ENCODE results near the gene RNF217. TPM values are rescaled to one million over a fixed set of nuclear protein-coding genes. Genes with fewer than 3 reads are reported as not detected.
A peak's percentile ranks its signal among the peaks of the same experiment; 100 is the strongest.
"Not testable (repeated sequence)": the region's sequence is repeated elsewhere in the genome, so short reads cannot be mapped to it uniquely, and the experiment has no call there.

The RNF217 gene
- total RNA-seq: 2.2 and 3.1 TPM in 2 replicates

GRCh38 chr6:124961777-124962638 lies at the start of gene RNF217:
RNF217 (plus strand) TSS chr6:124962437; CDS start chr6:124962545, 108 bp downstream.
- H3K36me3 Mint-ChIP-seq (ENCODE audit: low read depth): no peaks in the 10 kb centered on the region
- H3K4me1 Mint-ChIP-seq (ENCODE audit: low read depth): peaks cover 12% of the 10 kb centered on the region

GRCh38 chr6:124913056-124913455 lies 49.2 kb upstream of the RNF217 start:
- H3K27me3 Mint-ChIP-seq (ENCODE audit: low read depth): no peaks in the 10 kb centered on the region
- intact Hi-C loops (cut with micrococcal nuclease): no loop called here
- H3K9me3 Mint-ChIP-seq: no peaks in the 10 kb centered on the region

More at GRCh38 chr6:124961777-124962638, at the start of gene RNF217:
- intact Hi-C loops (cut with micrococcal nuclease): no loop called here
- Mint-ChIP-seq H3K27ac (no peak within 1 kb of the TSS), H3K9me3 (no peaks in the 10 kb centered on the region), H3K27me3 (ENCODE audit: low read depth) (peaks cover 53% of the 10 kb centered on the region), H3K4me3 (ENCODE audit: low read depth) (peak within 1 kb of the TSS; percentile 76)
- DNase-seq (ENCODE audit: low spot score): no peak

GRCh38 chr6:124917769-124918168 lies 44.5 kb upstream of the RNF217 start:
- H3K36me3 Mint-ChIP-seq (ENCODE audit: low read depth): no peaks in the 10 kb centered on the region
- H3K9me3 Mint-ChIP-seq: peaks cover 8% of the 10 kb centered on the region
- DNase-seq (ENCODE audit: low spot score): no peak
- no peak overlapping the region for H3K27ac Mint-ChIP-seq
- no peak overlapping the region for H3K4me3 Mint-ChIP-seq (ENCODE audit: low read depth)
- intact Hi-C loops (cut with micrococcal nuclease): no loop called here
- H3K4me1 Mint-ChIP-seq (ENCODE audit: low read depth): no peaks in the 10 kb centered on the region
- H3K27me3 Mint-ChIP-seq (ENCODE audit: low read depth): no peaks in the 10 kb centered on the region

More at GRCh38 chr6:124913056-124913455, 49.2 kb upstream of the RNF217 start:
- Mint-ChIP-seq H3K4me1 (ENCODE audit: low read depth) (no peaks in the 10 kb centered on the region), H3K4me3 (ENCODE audit: low read depth) (no peak overlapping the region), H3K27ac (no peak overlapping the region), H3K36me3 (ENCODE audit: low read depth) (no peaks in the 10 kb centered on the region)
- no peak for DNase-seq (ENCODE audit: low spot score)

GRCh38 chr6:124919703-124920102 lies 42.5 kb upstream of the RNF217 start:
- H3K9me3 Mint-ChIP-seq; DNase-seq (ENCODE audit: low spot score); H3K36me3 Mint-ChIP-seq (ENCODE audit: low read depth); H3K4me1 Mint-ChIP-seq (ENCODE audit: low read depth); intact Hi-C loops (cut with micrococcal nuclease); H3K27me3 Mint-ChIP-seq (ENCODE audit: low read depth); H3K4me3 Mint-ChIP-seq (ENCODE audit: low read depth); H3K27ac Mint-ChIP-seq: not testable (repeated sequence)

GRCh38 chr6:124924333-124924759 lies 37.9 kb upstream of the RNF217 start:
- Mint-ChIP-seq H3K36me3 (ENCODE audit: low read depth) (no peaks in the 10 kb centered on the region), H3K27ac (no peak overlapping the region), H3K4me1 (ENCODE audit: low read depth) (no peaks in the 10 kb centered on the region), H3K27me3 (ENCODE audit: low read depth) (no peaks in the 10 kb centered on the region), H3K4me3 (ENCODE audit: low read depth) (no peak overlapping the region), H3K9me3 (peaks cover 8% of the 10 kb centered on the region)
- no peak for DNase-seq (ENCODE audit: low spot score)
- intact Hi-C loops (cut with micrococcal nuclease): no loop called here

- no peak overlapping the region for H3K27ac Mint-ChIP-seq
- no peaks in the 10 kb centered on the region for H3K36me3 Mint-ChIP-seq (ENCODE audit: low read depth)
- no peaks in the 10 kb centered on the region for H3K4me1 Mint-ChIP-seq (ENCODE audit: low read depth)
- H3K27me3 Mint-ChIP-seq (ENCODE audit: low read depth): no peaks in the 10 kb centered on the region
- H3K9me3 Mint-ChIP-seq: peaks cover 4% of the 10 kb centered on the region
- H3K4me3 Mint-ChIP-seq (ENCODE audit: low read depth): no peak overlapping the region
- intact Hi-C loops (cut with micrococcal nuclease): no loop called here
- DNase-seq (ENCODE audit: low spot score): no peak
Measured at GRCh38 chr6:124926435-124926834, 35.8 kb upstream of the RNF217 start.

- intact Hi-C loops (cut with micrococcal nuclease): no loop called here
- no peak overlapping the region for H3K27ac Mint-ChIP-seq
- no peak overlapping the region for H3K4me3 Mint-ChIP-seq (ENCODE audit: low read depth)
- H3K4me1 Mint-ChIP-seq (ENCODE audit: low read depth): no peaks in the 10 kb centered on the region
- no peaks in the 10 kb centered on the region for H3K9me3 Mint-ChIP-seq
- no peaks in the 10 kb centered on the region for H3K36me3 Mint-ChIP-seq (ENCODE audit: low read depth)
- H3K27me3 Mint-ChIP-seq (ENCODE audit: low read depth): no peaks in the 10 kb centered on the region
- no peak for DNase-seq (ENCODE audit: low spot score)
Measured at GRCh38 chr6:124927806-124928205, 34.4 kb upstream of the RNF217 start.

GRCh38 chr6:124928851-124929250 lies 33.4 kb upstream of the RNF217 start:
- Mint-ChIP-seq H3K36me3 (ENCODE audit: low read depth) (no peaks in the 10 kb centered on the region), H3K4me1 (ENCODE audit: low read depth) (no peaks in the 10 kb centered on the region), H3K27me3 (ENCODE audit: low read depth) (no peaks in the 10 kb centered on the region), H3K9me3 (no peaks in the 10 kb centered on the region), H3K4me3 (ENCODE audit: low read depth) (no peak overlapping the region), H3K27ac (no peak overlapping the region)
- DNase-seq (ENCODE audit: low spot score): no peak
- intact Hi-C loops (cut with micrococcal nuclease): no loop called here

- H3K27me3 Mint-ChIP-seq (ENCODE audit: low read depth): no peaks in the 10 kb centered on the region
- H3K4me3 Mint-ChIP-seq (ENCODE audit: low read depth): no peak overlapping the region
- H3K9me3 Mint-ChIP-seq: no peaks in the 10 kb centered on the region
- intact Hi-C loops (cut with micrococcal nuclease): no loop called here
- DNase-seq (ENCODE audit: low spot score): no peak
- no peaks in the 10 kb centered on the region for H3K4me1 Mint-ChIP-seq (ENCODE audit: low read depth)
- no peaks in the 10 kb centered on the region for H3K36me3 Mint-ChIP-seq (ENCODE audit: low read depth)
- no peak overlapping the region for H3K27ac Mint-ChIP-seq
Measured at GRCh38 chr6:124937645-124938044, 24.6 kb upstream of the RNF217 start.

- H3K4me3 Mint-ChIP-seq (ENCODE audit: low read depth): no peak overlapping the region
- H3K36me3 Mint-ChIP-seq (ENCODE audit: low read depth): no peaks in the 10 kb centered on the region
- DNase-seq (ENCODE audit: low spot score): no peak
- intact Hi-C loops (cut with micrococcal nuclease): no loop called here
- no peak overlapping the region for H3K27ac Mint-ChIP-seq
- H3K4me1 Mint-ChIP-seq (ENCODE audit: low read depth): no peaks in the 10 kb centered on the region
- no peaks in the 10 kb centered on the region for H3K9me3 Mint-ChIP-seq
- no peaks in the 10 kb centered on the region for H3K27me3 Mint-ChIP-seq (ENCODE audit: low read depth)
Measured at GRCh38 chr6:124941259-124941658, 21.0 kb upstream of the RNF217 start.

- H3K27me3 Mint-ChIP-seq (ENCODE audit: low read depth): no peaks in the 10 kb centered on the region
- DNase-seq (ENCODE audit: low spot score): no peak
- no peak overlapping the region for H3K4me3 Mint-ChIP-seq (ENCODE audit: low read depth)
- H3K36me3 Mint-ChIP-seq (ENCODE audit: low read depth): no peaks in the 10 kb centered on the region
- no peaks in the 10 kb centered on the region for H3K4me1 Mint-ChIP-seq (ENCODE audit: low read depth)
- no peak overlapping the region for H3K27ac Mint-ChIP-seq
- intact Hi-C loops (cut with micrococcal nuclease): no loop called here
- H3K9me3 Mint-ChIP-seq: no peaks in the 10 kb centered on the region
Measured at GRCh38 chr6:124943658-124944057, 18.6 kb upstream of the RNF217 start.

GRCh38 chr6:124947971-124948451 lies 14.2 kb upstream of the RNF217 start:
- Mint-ChIP-seq H3K4me1 (ENCODE audit: low read depth) (no peaks in the 10 kb centered on the region), H3K4me3 (ENCODE audit: low read depth) (no peak overlapping the region), H3K27me3 (ENCODE audit: low read depth) (no peaks in the 10 kb centered on the region), H3K9me3 (no peaks in the 10 kb centered on the region), H3K27ac (no peak overlapping the region), H3K36me3 (ENCODE audit: low read depth) (no peaks in the 10 kb centered on the region)
- intact Hi-C loops (cut with micrococcal nuclease): no loop called here
- DNase-seq (ENCODE audit: low spot score): no peak

- no peaks in the 10 kb centered on the region for H3K9me3 Mint-ChIP-seq
- no peak overlapping the region for H3K4me3 Mint-ChIP-seq (ENCODE audit: low read depth)
- no peak for DNase-seq (ENCODE audit: low spot score)
- H3K27me3 Mint-ChIP-seq (ENCODE audit: low read depth): no peaks in the 10 kb centered on the region
- no peak overlapping the region for H3K27ac Mint-ChIP-seq
- H3K36me3 Mint-ChIP-seq (ENCODE audit: low read depth): no peaks in the 10 kb centered on the region
- no peaks in the 10 kb centered on the region for H3K4me1 Mint-ChIP-seq (ENCODE audit: low read depth)
- intact Hi-C loops (cut with micrococcal nuclease): no loop called here
Measured at GRCh38 chr6:124949706-124950105, 12.5 kb upstream of the RNF217 start.

Data from activated T-helper 2 cell treated with anti-CD3 and anti-CD28 coated beads, Interferon-gamma antibody, Interleukin-2, Interleukin-4, amounts not matched to agents 10 μg/mL and 5 μg/mL and 100 μg/mL, durations not matched to agents 14 hours and 24 hours and 36 hours (primary cell).